Peyer's patch (tissue), 4 donors: Measurements from ENCODE around the gene SENP5.

Experiments
- CTCF ChIP-seq, 6 experiments: fragments of 450-650 bp in 4 of 6; fragments of 200-600 bp in 2 of 6; sonication (generic) in 1 of 6; IDR thresholded peaks; one replicate each; pipeline ENCODE4 v1.5.1; 2017 to 2019; ENCODE audit warnings: antibody characterized with exemption in 6 of 6, mild to moderate bottlenecking in 3 of 6, moderate library complexity in 1 of 6
- POLR2A ChIP-seq, 2 donors: fragments of 450-650 bp; IDR thresholded peaks; one replicate each; pipeline ENCODE4 v1.5.1; 2017; ENCODE audit warnings: antibody characterized with exemption in 2 of 2, mild to moderate bottlenecking in 2 of 2, moderate library complexity in 2 of 2

- TF ChIP-seq CTCF (IDR thresholded peaks at IDR 0.05) (no peak), POLR2A (IDR thresholded peaks at IDR 0.05) (no peak)
Measured at GRCh38 chr3:196947860-196948441, 80.2 kb downstream of the SENP5 start.
